Measurements from ENCODE around the gene PRKG2. TPM values are rescaled to one million over a fixed set of nuclear protein-coding genes. Genes with fewer than 3 reads are reported as not detected.
A peak's percentile ranks its signal among the peaks of the same experiment; 100 is the strongest.

PRKG2 gene
- total RNA-seq = not detected in 2 replicates
- long read RNA-seq = 0 reads

DNA sequence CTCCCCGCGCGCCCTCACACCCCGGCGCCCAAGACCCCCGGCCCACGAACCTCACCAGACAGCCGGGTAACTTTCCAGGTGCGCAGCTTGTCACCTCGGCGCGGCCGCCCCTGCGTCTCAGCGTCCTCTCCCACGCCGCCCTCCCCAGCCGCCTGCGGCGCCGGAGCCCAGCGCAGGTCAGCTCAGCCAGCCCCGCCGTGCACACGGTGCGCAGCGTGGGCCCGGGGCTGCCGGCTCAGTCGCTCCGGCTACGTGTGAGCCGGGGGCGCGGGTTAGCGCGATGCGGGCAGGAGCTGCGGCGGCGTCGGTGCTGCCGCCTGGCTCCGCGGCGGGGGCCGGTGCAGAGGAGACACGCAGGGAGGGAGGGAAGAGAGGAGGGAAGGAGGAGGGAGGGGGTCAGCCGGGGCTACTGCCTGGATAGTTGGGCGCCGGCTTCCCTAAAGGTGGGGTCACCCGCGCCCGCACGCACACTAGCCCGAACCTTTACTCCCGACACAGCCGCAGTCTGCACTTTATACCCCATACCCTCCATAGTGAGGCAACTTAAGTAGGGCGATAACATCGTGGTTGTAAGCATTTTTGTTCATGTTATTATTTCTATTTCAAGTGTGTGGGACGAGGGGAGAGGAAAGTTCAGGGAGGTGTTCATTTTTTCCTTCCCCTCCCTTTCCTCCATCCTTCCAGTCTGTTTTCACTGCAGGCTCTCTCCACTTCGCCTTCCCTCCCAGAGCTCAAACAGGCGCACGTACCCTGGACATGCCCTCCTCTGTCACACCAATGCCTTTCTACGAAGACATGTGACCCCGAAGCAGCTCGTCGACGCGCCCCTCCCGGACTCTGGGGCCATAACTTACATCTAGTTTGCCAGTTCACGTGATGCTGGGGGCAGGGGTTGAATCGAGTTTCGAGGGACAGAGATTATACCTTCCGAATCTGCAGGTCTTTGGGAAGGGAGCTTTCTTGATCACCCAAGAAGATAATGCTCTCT is at the start of gene PRKG2:
TSS of gene PRKG2 (minus strand) at position 342 of the 988 bp plus-strand sequence. CDS start 10,175 bp downstream, outside the sequence.
- no peaks in the 10 kb centered on the region for H3K36me3 Mint-ChIP-seq (ENCODE audit: unreplicated experiment)
- no peaks in the 10 kb centered on the region for H3K9me3 Mint-ChIP-seq (ENCODE audit: unreplicated experiment)
- H3K4me1 Mint-ChIP-seq (ENCODE audit: unreplicated experiment) = peaks cover 8% of the 10 kb centered on the region
- DNase-seq (ENCODE audit: extremely low spot score, unreplicated experiment) = no peak
- peak within 1 kb of the TSS; percentile 66 for H3K4me3 Mint-ChIP-seq (ENCODE audit: unreplicated experiment)
- TF ChIP-seq, protein P1, sequence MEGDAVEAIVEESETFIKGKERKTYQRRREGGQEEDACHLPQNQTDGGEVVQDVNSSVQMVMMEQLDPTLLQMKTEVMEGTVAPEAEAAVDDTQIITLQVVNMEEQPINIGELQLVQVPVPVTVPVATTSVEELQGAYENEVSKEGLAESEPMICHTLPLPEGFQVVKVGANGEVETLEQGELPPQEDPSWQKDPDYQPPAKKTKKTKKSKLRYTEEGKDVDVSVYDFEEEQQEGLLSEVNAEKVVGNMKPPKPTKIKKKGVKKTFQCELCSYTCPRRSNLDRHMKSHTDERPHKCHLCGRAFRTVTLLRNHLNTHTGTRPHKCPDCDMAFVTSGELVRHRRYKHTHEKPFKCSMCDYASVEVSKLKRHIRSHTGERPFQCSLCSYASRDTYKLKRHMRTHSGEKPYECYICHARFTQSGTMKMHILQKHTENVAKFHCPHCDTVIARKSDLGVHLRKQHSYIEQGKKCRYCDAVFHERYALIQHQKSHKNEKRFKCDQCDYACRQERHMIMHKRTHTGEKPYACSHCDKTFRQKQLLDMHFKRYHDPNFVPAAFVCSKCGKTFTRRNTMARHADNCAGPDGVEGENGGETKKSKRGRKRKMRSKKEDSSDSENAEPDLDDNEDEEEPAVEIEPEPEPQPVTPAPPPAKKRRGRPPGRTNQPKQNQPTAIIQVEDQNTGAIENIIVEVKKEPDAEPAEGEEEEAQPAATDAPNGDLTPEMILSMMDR (IDR thresholded peaks at IDR 0.05) = no peak
- no peak within 1 kb of the TSS for H3K27ac Mint-ChIP-seq (ENCODE audit: unreplicated experiment)
- peaks cover 32% of the 10 kb centered on the region for H3K27me3 Mint-ChIP-seq (ENCODE audit: unreplicated experiment)

- no peak overlapping the region for H3K4me3 Mint-ChIP-seq (ENCODE audit: unreplicated experiment)
- TF ChIP-seq, protein P1 (IDR thresholded peaks at IDR 0.05) = peak; percentile 20
- no peaks in the 10 kb centered on the region for H3K27me3 Mint-ChIP-seq (ENCODE audit: unreplicated experiment)
- no peak overlapping the region for H3K27ac Mint-ChIP-seq (ENCODE audit: unreplicated experiment)
- no peak for DNase-seq (ENCODE audit: extremely low spot score, unreplicated experiment)
- no peaks in the 10 kb centered on the region for H3K36me3 Mint-ChIP-seq (ENCODE audit: unreplicated experiment)
- peaks cover 13% of the 10 kb centered on the region for H3K4me1 Mint-ChIP-seq (ENCODE audit: unreplicated experiment)
- no peaks in the 10 kb centered on the region for H3K9me3 Mint-ChIP-seq (ENCODE audit: unreplicated experiment)
These were observed 45.5 kb upstream of the PRKG2 start for GRCh38 chr4:81260443-81261101.

DNA sequence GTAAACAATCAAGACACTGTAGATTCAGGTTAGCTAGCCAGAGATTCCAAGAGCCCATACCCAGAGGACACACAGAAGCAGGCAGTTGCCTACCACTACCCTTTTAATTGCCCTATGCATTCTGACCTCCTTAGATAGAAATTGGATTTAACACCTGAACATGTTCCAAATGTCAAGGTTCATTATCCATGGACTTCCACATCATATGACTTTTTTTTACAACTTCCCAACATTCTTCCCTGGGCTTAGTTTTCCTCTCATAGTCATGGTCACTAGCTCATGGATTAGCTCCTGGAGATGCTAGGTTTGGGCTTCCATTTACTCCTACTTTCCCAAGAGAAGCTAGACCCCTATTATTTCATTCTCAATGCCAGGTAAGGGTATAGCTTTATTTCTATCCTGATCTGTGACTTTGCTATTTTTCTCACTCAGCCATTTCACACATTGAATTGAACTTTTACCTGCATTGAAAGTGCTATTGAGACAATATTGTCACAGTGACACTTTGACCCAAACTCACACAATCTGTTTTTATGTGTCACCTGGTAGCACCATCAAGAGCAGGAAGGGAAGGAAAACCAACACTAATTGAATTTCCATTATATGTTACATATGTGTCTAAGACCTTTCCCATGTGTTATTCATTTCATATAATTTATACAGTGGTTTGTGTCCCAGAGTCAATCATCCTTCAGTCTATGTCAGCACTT is 44.0 kb upstream of the PRKG2 start:
- no peak overlapping the region for H3K27ac Mint-ChIP-seq (ENCODE audit: unreplicated experiment)
- TF ChIP-seq, protein P1 (IDR thresholded peaks at IDR 0.05) = no peak
- no peaks in the 10 kb centered on the region for H3K9me3 Mint-ChIP-seq (ENCODE audit: unreplicated experiment)
- no peaks in the 10 kb centered on the region for H3K27me3 Mint-ChIP-seq (ENCODE audit: unreplicated experiment)
- DNase-seq (ENCODE audit: extremely low spot score, unreplicated experiment) = no peak
- H3K4me1 Mint-ChIP-seq (ENCODE audit: unreplicated experiment) = peaks cover 19% of the 10 kb centered on the region
- no peaks in the 10 kb centered on the region for H3K36me3 Mint-ChIP-seq (ENCODE audit: unreplicated experiment)
- no peak overlapping the region for H3K4me3 Mint-ChIP-seq (ENCODE audit: unreplicated experiment)

GRCh38 chr4:81257816-81258215 is 42.8 kb upstream of the PRKG2 start:
- Mint-ChIP-seq H3K4me3 (ENCODE audit: unreplicated experiment) (no peak overlapping the region), H3K27ac (ENCODE audit: unreplicated experiment) (no peak overlapping the region), H3K36me3 (ENCODE audit: unreplicated experiment) (no peaks in the 10 kb centered on the region), H3K27me3 (ENCODE audit: unreplicated experiment) (no peaks in the 10 kb centered on the region), H3K9me3 (ENCODE audit: unreplicated experiment) (no peaks in the 10 kb centered on the region), H3K4me1 (ENCODE audit: unreplicated experiment) (peaks cover 19% of the 10 kb centered on the region)
- TF ChIP-seq, protein P1 (IDR thresholded peaks at IDR 0.05) = no peak
- DNase-seq (ENCODE audit: extremely low spot score, unreplicated experiment) = no peak
